OCI-LY7 (cell line): ENCODE measurements around the gene SPATA16. TPM values are rescaled to one million over a fixed set of nuclear protein-coding genes. Genes with fewer than 3 reads are reported as not detected.

Experiments
- BruUV-seq: library from RNA; stranded (reverse); fragments of 400-500 nt; replicated peaks from 2 replicates; lab custom pipeline; 2021; lab: Mats Ljungman, UMichigan
- CTCF ChIA-PET: fragments of 300-600 bp; sonication (Branson Sonifier 250); formaldehyde crosslinking; loops from one replicate; lab custom pipeline; 2022; ENCODE audit warnings: antibody characterized with exemption; ENCODE audit not compliant: unreplicated experiment; lab: Charles Lee
- POLR2A ChIA-PET: fragments of 300-600 bp; sonication (Branson Sonifier 250); formaldehyde crosslinking; loops from one replicate; lab custom pipeline; 2022; ENCODE audit warnings: antibody characterized with exemption; lab: Charles Lee
- DNase-seq: peaks from one replicate; pipeline ENCODE4 v3.0.0-alpha.2; 2015; ENCODE audit warnings: low spot score
- H2AFZ ChIP-seq: fragments of 200-600 bp; sonication (generic), shearing (Covaris generic); 2 replicates; pipeline ENCODE4 v1.6.1; 2014; ENCODE audit warnings: mild to moderate bottlenecking, antibody characterized with exemption, low read length, moderate library complexity
- H3K27ac ChIP-seq: fragments of 200-600 bp; sonication (generic); 2 replicates; pipeline ENCODE4 v1.5.1; 2014; ENCODE audit warnings: mixed run types, low read depth, mild to moderate bottlenecking, moderate library complexity, low read length, inconsistent platforms; ENCODE audit not compliant: poor library complexity, severe bottlenecking
- H3K36me3 ChIP-seq: fragments of 200-600 bp; sonication (generic); 2 replicates; pipeline ENCODE4 v1.6.1; 2014; ENCODE audit warnings: mild to moderate bottlenecking, antibody characterized with exemption, low read length, moderate library complexity, mixed read lengths; ENCODE audit not compliant: insufficient read depth
- H3K4me1 ChIP-seq: fragments of 200-600 bp; sonication (generic); 2 replicates; pipeline ENCODE4 v1.5.1; 2014; ENCODE audit warnings: mild to moderate bottlenecking, low read length; ENCODE audit not compliant: insufficient read depth, poor library complexity, severe bottlenecking
- H3K4me2 ChIP-seq: fragments of 200-600 bp; sonication (generic); 2 replicates; pipeline ENCODE4 v1.6.1; 2014; ENCODE audit warnings: mild to moderate bottlenecking, low read length
- H3K4me3 ChIP-seq: fragments of 200-600 bp; sonication (generic); 2 replicates; pipeline ENCODE4 v1.5.1; 2014; ENCODE audit warnings: mild to moderate bottlenecking, low read depth, low read length; ENCODE audit not compliant: poor library complexity, severe bottlenecking
- H3K79me2 ChIP-seq: fragments of 200-600 bp; sonication (generic); 2 replicates; pipeline ENCODE4 v1.6.1; 2016; ENCODE audit warnings: low read depth, mild to moderate bottlenecking, low read length, moderate library complexity, mixed read lengths; ENCODE audit not compliant: insufficient read depth
- H3K9me2 ChIP-seq: fragments of 200-600 bp; sonication (generic); 2 replicates; pipeline ENCODE4 v1.6.1; 2016; ENCODE audit warnings: mild to moderate bottlenecking, low read length, mixed read lengths; ENCODE audit not compliant: insufficient read depth
- H3K9me3 ChIP-seq: fragments of 200-600 bp; sonication (generic); 2 replicates; pipeline ENCODE4 v1.6.1; 2014; ENCODE audit warnings: mild to moderate bottlenecking, mixed run types, low read length, mixed read lengths
- H4K20me1 ChIP-seq: fragments of 200-600 bp; sonication (generic); 2 replicates; pipeline ENCODE4 v1.6.1; 2014; ENCODE audit warnings: mild to moderate bottlenecking, antibody characterized with exemption, low read length, moderate library complexity, mixed read lengths; ENCODE audit not compliant: insufficient read depth
- EZH2phosphoT487 ChIP-seq: fragments of 200-600 bp; sonication (generic); IDR thresholded peaks from 2 replicates; pipeline ENCODE4 v1.6.1; 2018; ENCODE audit warnings: low read depth, borderline replicate concordance, mild to moderate bottlenecking, mixed run types, antibody characterized with exemption, low read length, moderate library complexity, mixed read lengths
- intact Hi-C: fragments of 100-400 bp; cut with micrococcal nuclease; formaldehyde crosslinking; loops from one replicate; pipeline ENCODE4 v1.10.0; 2022; ENCODE audit not compliant: unreplicated experiment
- total RNA-seq, 2 experiments: library from RNA; depleted of rRNA in 1 of 2; stranded (reverse); fragments of >200 nt in 1 of 2; shearing (Covaris generic) in 1 of 2; gene quantifications; 2 replicates each; pipeline ENCODE4 v1.2.3, GENCODE V29; 2014 to 2022
- TF ChIP-seq, protein P1 (sequence below): fragments of 200-600 bp; sonication (generic); conservative IDR thresholded peaks from 2 replicates; pipeline ENCODE4 v1.5.1; 2014; ENCODE audit warnings: mild to moderate bottlenecking, antibody characterized with exemption, low read length, moderate library complexity, mixed read lengths

Gene SPATA16
- total RNA-seq, 2 experiments from 2014 or later: not detected

DNA sequence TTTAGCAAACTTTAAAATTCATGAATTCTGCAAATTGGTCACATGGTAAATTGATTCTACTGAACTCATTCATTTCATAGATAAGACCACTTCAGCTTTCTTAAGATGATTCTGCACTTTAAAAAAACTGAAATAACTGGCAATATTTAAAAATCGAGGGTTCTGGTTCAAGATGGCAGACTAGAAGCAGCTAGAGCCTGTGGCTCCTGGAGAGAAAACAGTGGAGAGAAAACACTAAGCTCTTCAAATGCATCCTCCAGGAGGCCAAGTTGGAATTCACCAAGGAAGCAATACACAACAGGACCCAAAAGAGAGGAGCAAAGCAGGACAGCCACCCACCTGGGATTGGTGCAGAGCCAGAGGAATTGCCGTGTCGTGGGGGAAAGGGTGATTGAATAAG, 132.1 kb downstream of the SPATA16 start:
- ChIA-PET POLR2A (interaction anchor here (1.2 to 1.4 kb wide), 2 partner anchors 9 to 14 kb away, joined by 3 to 5 read pairs; no protein-coding TSS in a partner anchor), CTCF (no interaction called here)
- Histone ChIP-seq H3K4me3 (no peak overlapping the region), H4K20me1 (no peaks in the 10 kb centered on the region), H3K27ac (no peak overlapping the region), H2AFZ (no peak overlapping the region), H3K36me3 (no peaks in the 10 kb centered on the region), H3K9me2 (no peaks in the 10 kb centered on the region), H3K79me2 (no peaks in the 10 kb centered on the region), H3K4me2 (no peak overlapping the region), H3K9me3 (no peaks in the 10 kb centered on the region), H3K4me1 (no peaks in the 10 kb centered on the region)
- intact Hi-C loops: no loop called here
- BruUV-seq: no TSS peak
- DNase-seq: no peak
- TF ChIP-seq, protein P1, sequence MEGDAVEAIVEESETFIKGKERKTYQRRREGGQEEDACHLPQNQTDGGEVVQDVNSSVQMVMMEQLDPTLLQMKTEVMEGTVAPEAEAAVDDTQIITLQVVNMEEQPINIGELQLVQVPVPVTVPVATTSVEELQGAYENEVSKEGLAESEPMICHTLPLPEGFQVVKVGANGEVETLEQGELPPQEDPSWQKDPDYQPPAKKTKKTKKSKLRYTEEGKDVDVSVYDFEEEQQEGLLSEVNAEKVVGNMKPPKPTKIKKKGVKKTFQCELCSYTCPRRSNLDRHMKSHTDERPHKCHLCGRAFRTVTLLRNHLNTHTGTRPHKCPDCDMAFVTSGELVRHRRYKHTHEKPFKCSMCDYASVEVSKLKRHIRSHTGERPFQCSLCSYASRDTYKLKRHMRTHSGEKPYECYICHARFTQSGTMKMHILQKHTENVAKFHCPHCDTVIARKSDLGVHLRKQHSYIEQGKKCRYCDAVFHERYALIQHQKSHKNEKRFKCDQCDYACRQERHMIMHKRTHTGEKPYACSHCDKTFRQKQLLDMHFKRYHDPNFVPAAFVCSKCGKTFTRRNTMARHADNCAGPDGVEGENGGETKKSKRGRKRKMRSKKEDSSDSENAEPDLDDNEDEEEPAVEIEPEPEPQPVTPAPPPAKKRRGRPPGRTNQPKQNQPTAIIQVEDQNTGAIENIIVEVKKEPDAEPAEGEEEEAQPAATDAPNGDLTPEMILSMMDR: no peak
- no peak for TF ChIP-seq EZH2phosphoT487

DNA sequence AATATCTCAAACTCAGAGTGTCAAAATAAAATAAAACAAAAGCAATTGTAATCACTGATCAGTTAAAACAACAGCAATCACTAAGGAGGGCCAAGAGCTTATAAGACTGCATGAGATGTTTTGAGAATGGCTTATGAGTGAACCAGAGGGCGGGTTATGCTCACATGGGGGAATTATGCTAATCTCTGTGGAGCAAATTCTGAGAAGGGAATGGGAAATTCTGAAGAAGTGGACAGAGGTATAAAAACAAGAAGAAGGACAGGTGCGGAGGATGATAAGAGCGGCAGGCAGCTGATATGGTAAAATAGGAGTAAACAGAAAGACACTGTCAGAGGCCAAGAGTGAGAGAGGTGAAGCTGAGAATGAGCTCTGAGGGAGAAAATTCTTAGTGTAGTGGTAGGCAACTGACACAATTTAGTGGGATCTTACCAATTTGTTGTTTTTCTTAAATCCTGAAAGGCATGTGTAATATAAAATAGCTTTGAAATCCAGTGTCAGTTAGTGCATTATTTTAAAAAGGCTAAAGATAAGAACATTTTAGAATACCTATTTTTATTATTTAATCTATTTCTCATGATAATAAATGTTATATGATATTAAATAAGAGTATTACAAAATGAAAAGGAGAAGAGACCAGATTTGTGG, 133.8 kb downstream of the SPATA16 start:
- no peak overlapping the region for H3K4me3 ChIP-seq
- H3K4me1 ChIP-seq: no peaks in the 10 kb centered on the region
- intact Hi-C loops: no loop called here
- H3K79me2 ChIP-seq: no peaks in the 10 kb centered on the region
- H3K9me3 ChIP-seq: no peaks in the 10 kb centered on the region
- no peaks in the 10 kb centered on the region for H3K36me3 ChIP-seq
- ChIA-PET POLR2A (interaction anchor here (1.4 kb wide), 1 partner anchor 16 kb away, joined by 5 read pairs; no protein-coding TSS in a partner anchor), CTCF (no interaction called here)
- H3K27ac ChIP-seq: no peak overlapping the region
- H4K20me1 ChIP-seq: no peaks in the 10 kb centered on the region
- H3K4me2 ChIP-seq: no peak overlapping the region
- DNase-seq: no peak
- no peaks in the 10 kb centered on the region for H3K9me2 ChIP-seq
- H2AFZ ChIP-seq: no peak overlapping the region
- no TSS peak for BruUV-seq
- no peak for TF ChIP-seq EZH2phosphoT487
- TF ChIP-seq, protein P1: no peak

GRCh38 chr3:173006006-173006405, 135.0 kb downstream of the SPATA16 start:
- no peak for DNase-seq
- Histone ChIP-seq H4K20me1 (no peaks in the 10 kb centered on the region), H3K9me3 (no peaks in the 10 kb centered on the region), H3K27ac (no peak overlapping the region), H2AFZ (no peak overlapping the region), H3K79me2 (no peaks in the 10 kb centered on the region), H3K4me2 (no peak overlapping the region), H3K4me3 (no peak overlapping the region), H3K4me1 (no peaks in the 10 kb centered on the region), H3K9me2 (no peaks in the 10 kb centered on the region), H3K36me3 (no peaks in the 10 kb centered on the region)
- BruUV-seq: no TSS peak
- intact Hi-C loops: no loop called here
- ChIA-PET POLR2A (no interaction called here), CTCF (no interaction called here)
- TF ChIP-seq, protein P1: no peak
- TF ChIP-seq EZH2phosphoT487: no peak
